SU-DHL-6 (cell line): ENCODE measurements around the gene SLC19A1.

Experiments used
- H2AFZ ChIP-seq: fragments of 200-600 bp; sonication (generic); 2 replicates; pipeline ENCODE4 v1.6.1; 2014; ENCODE audit warnings: low read depth, mild to moderate bottlenecking, moderate library complexity, mixed read lengths, antibody characterized with exemption, low read length; ENCODE audit not compliant: severe bottlenecking
- H3F3A ChIP-seq: fragments of 200-600 bp; shearing (Covaris generic); 2 replicates; pipeline ENCODE4 v1.6.0; 2016; ENCODE audit warnings: antibody characterized with exemption, mild to moderate bottlenecking; ENCODE audit not compliant: insufficient read depth
- H3K27ac ChIP-seq: fragments of 200-600 bp; sonication (generic); 2 replicates; pipeline ENCODE4 v1.5.1; 2016; ENCODE audit warnings: low read depth, mild to moderate bottlenecking, low read length, moderate library complexity, mixed read lengths
- H3K27me3 ChIP-seq: fragments of 200-600 bp; sonication (generic), shearing (Covaris generic); 2 replicates; pipeline ENCODE4 v1.6.0; 2014; ENCODE audit warnings: mild to moderate bottlenecking, low read length
- H3K36me3 ChIP-seq: fragments of 200-600 bp; sonication (generic); 2 replicates; pipeline ENCODE4 v1.6.1; 2014; ENCODE audit warnings: mild to moderate bottlenecking, low read length, mixed read lengths
- H3K4me2 ChIP-seq: fragments of 300-600, 200-600 bp; shearing (Covaris generic), sonication (generic); 2 replicates; pipeline ENCODE4 v1.6.0; 2014; ENCODE audit warnings: low read length, low read depth, mild to moderate bottlenecking; ENCODE audit not compliant: poor library complexity, severe bottlenecking
- H3K4me3 ChIP-seq: fragments of 200-600 bp; sonication (generic); 2 replicates; pipeline ENCODE4 v1.5.1; 2014; ENCODE audit warnings: antibody characterized with exemption, low read length, mild to moderate bottlenecking, mixed read lengths; ENCODE audit not compliant: insufficient read depth, poor library complexity, severe bottlenecking
- H3K79me2 ChIP-seq: fragments of 200-600 bp; sonication (generic); 2 replicates; pipeline ENCODE4 v1.6.1; 2014; ENCODE audit warnings: mild to moderate bottlenecking, low read length, moderate library complexity; ENCODE audit not compliant: insufficient read depth
- H3K9ac ChIP-seq: fragments of 200-600 bp; sonication (generic); 2 replicates; pipeline ENCODE4 v1.7.0; 2014; ENCODE audit warnings: mild to moderate bottlenecking, low read length
- H3K9me2 ChIP-seq: fragments of 200-600 bp; sonication (generic); replicated peaks from 2 replicates; pipeline ENCODE4 v1.6.1; 2014; ENCODE audit warnings: low read length; ENCODE audit not compliant: insufficient read depth
- H3K9me3 ChIP-seq: fragments of 200-600 bp; sonication (generic); 2 replicates; pipeline ENCODE4 v1.6.1; 2014; ENCODE audit warnings: low read length, mixed read lengths; ENCODE audit not compliant: insufficient read depth
- H4K20me1 ChIP-seq: fragments of 200-600 bp; sonication (generic); 2 replicates; pipeline ENCODE4 v1.6.1; 2014; ENCODE audit warnings: low read depth, mild to moderate bottlenecking, antibody characterized with exemption, low read length, moderate library complexity, mixed read lengths
- CTCF ChIP-seq: fragments of 200-600 bp; sonication (generic); IDR thresholded peaks from one replicate; pipeline ENCODE4 v1.5.1; 2017; ENCODE audit warnings: antibody characterized with exemption, mild to moderate bottlenecking, low read length, moderate library complexity; ENCODE audit not compliant: insufficient read depth, poor library complexity, severe bottlenecking
- EZH2phosphoT487 ChIP-seq: fragments of 200-600 bp; sonication (generic), shearing (Covaris generic); conservative IDR thresholded peaks from 2 replicates; pipeline ENCODE4 v1.6.1; 2018; ENCODE audit warnings: mild to moderate bottlenecking, antibody characterized with exemption, low read length, moderate library complexity, mixed read lengths

SLC19A1 gene

GRCh38 chr21:45481977-45482898 is 60.0 kb downstream of the SLC19A1 start:
- Histone ChIP-seq H3K79me2 (no peaks in the 10 kb centered on the region), H3K36me3 (no peaks in the 10 kb centered on the region), H3K4me2 (no peak overlapping the region), H3K9me2 (no peaks in the 10 kb centered on the region), H3K4me3 (no peak overlapping the region), H3K27ac (no peak overlapping the region), H3K9ac (no peak overlapping the region), H3K9me3 (no peaks in the 10 kb centered on the region), H3F3A (no peaks in the 10 kb centered on the region), H2AFZ (no peak overlapping the region), H4K20me1 (no peaks in the 10 kb centered on the region), H3K27me3 (no peaks in the 10 kb centered on the region)
- TF ChIP-seq EZH2phosphoT487 = no peak
- no peak for TF ChIP-seq CTCF

GRCh38 chr21:45481566-45481965 is 60.7 kb downstream of the SLC19A1 start:
- H3K9ac ChIP-seq = no peak overlapping the region

GRCh38 chr21:45480701-45481500 is 61.3 kb downstream of the SLC19A1 start:
- Histone ChIP-seq H3K9me2 (no peaks in the 10 kb centered on the region), H3K9ac (no peak overlapping the region), H3K4me2 (no peak overlapping the region), H3F3A (no peaks in the 10 kb centered on the region), H3K27ac (no peak overlapping the region), H4K20me1 (no peaks in the 10 kb centered on the region), H3K4me3 (no peak overlapping the region), H3K9me3 (no peaks in the 10 kb centered on the region), H2AFZ (no peak overlapping the region), H3K27me3 (no peaks in the 10 kb centered on the region), H3K79me2 (no peaks in the 10 kb centered on the region), H3K36me3 (no peaks in the 10 kb centered on the region)
- TF ChIP-seq EZH2phosphoT487 (no peak), CTCF (no peak)

More at GRCh38 chr21:45481566-45481965, 60.7 kb downstream of the SLC19A1 start:
- Histone ChIP-seq H3K4me2 (no peak overlapping the region), H3F3A (no peaks in the 10 kb centered on the region), H3K27me3 (no peaks in the 10 kb centered on the region), H4K20me1 (no peaks in the 10 kb centered on the region), H3K9me3 (no peaks in the 10 kb centered on the region), H3K36me3 (no peaks in the 10 kb centered on the region), H3K4me3 (no peak overlapping the region), H3K27ac (no peak overlapping the region), H3K9me2 (no peaks in the 10 kb centered on the region), H3K79me2 (no peaks in the 10 kb centered on the region), H2AFZ (no peak overlapping the region)
- TF ChIP-seq EZH2phosphoT487 = no peak
